ENCODE data around the gene CFAP20DC.

GRCh38 chr3:59084583-59084982, 34.8 kb upstream of the CFAP20DC start:
- TF ChIP-seq LARP7 (IDR thresholded peaks at IDR 0.05), result no peak
- no peak for TF ChIP-seq SMC3 (IDR thresholded peaks at IDR 0.05; ENCODE audit: borderline replicate concordance, low read length)
- no peak for TF ChIP-seq HDAC2 (IDR thresholded peaks at IDR 0.05)
- TF ChIP-seq SUZ12 (IDR thresholded peaks at IDR 0.05; ENCODE audit: unreplicated experiment), result no peak
- TF ChIP-seq CREB1 (IDR thresholded peaks at IDR 0.05; ENCODE audit: low read depth), result no peak
- TF ChIP-seq SMARCA5 (IDR thresholded peaks at IDR 0.05), result no peak
- no peak for TF ChIP-seq YY1 (IDR thresholded peaks at IDR 0.05; ENCODE audit: low read depth, low read length)
- TF ChIP-seq JUND (IDR thresholded peaks at IDR 0.05; ENCODE audit: low read depth, low read length), result no peak
- TF ChIP-seq PML (IDR thresholded peaks at IDR 0.05; ENCODE audit: low read length), result no peak
